G401 (cell line): Measurements from ENCODE around the gene GNPNAT1. TPM values are rescaled to one million over a fixed set of nuclear protein-coding genes. Genes with fewer than 3 reads are reported as not detected.

Experiments
- DNase-seq: peaks from one replicate; pipeline ENCODE4 v3.0.0-alpha.2; 2015; ENCODE audit warnings: low spot score
- in situ Hi-C: cut with HindIII; loops from 2 replicates; pipeline ENCODE4 v1.10.0; 2016; ENCODE audit warnings: low sequenced_read_pairs, mixed read lengths
- total RNA-seq: library from RNA; depleted of rRNA; stranded (reverse); fragments of >200 nt; shearing (Covaris generic); gene quantifications from 2 replicates; pipeline ENCODE4 v1.2.3, GENCODE V29; 2014; rRNA removed

The GNPNAT1 gene
- total RNA-seq, result 158 and 201 TPM in 2 replicates

- in situ Hi-C loops, result no loop called here
- DNase-seq, result peak; percentile 88
Observed at GRCh38 chr14:52791223-52792096, at the start of gene GNPNAT1. Gene GNPNAT1, minus strand, starts transcription at chr14:52791607. Its CDS starts 6,957 bp downstream, at chr14:52784650.

- DNase-seq, result no peak
- in situ Hi-C loops, result no loop called here
Observed at GRCh38 chr14:52840877-52841276, 49.5 kb upstream of the GNPNAT1 start.

- DNase-seq, result no peak
- in situ Hi-C loops, result no loop called here
Observed at GRCh38 chr14:52837451-52837850, 46.0 kb upstream of the GNPNAT1 start.

GRCh38 chr14:52836063-52836462 is 44.7 kb upstream of the GNPNAT1 start:
- DNase-seq, result no peak
- in situ Hi-C loops, result no loop called here

GRCh38 chr14:52835122-52835903 is 43.9 kb upstream of the GNPNAT1 start:
- in situ Hi-C loops, result no loop called here
- DNase-seq, result peak; percentile 78

GRCh38 chr14:52834440-52834842 is 43.0 kb upstream of the GNPNAT1 start:
- DNase-seq, result peak; percentile 45
- in situ Hi-C loops, result no loop called here

GRCh38 chr14:52833891-52834290 is 42.5 kb upstream of the GNPNAT1 start:
- in situ Hi-C loops, result no loop called here

GRCh38 chr14:52829527-52830185 is 38.2 kb upstream of the GNPNAT1 start:
- in situ Hi-C loops, result no loop called here
- no peak for DNase-seq

More at GRCh38 chr14:52833891-52834290, 42.5 kb upstream of the GNPNAT1 start:
- no peak for DNase-seq

- DNase-seq, result peak; percentile 75
- in situ Hi-C loops, result no loop called here
Observed at GRCh38 chr14:52827426-52827825, 36.0 kb upstream of the GNPNAT1 start.

GRCh38 chr14:52825085-52825484 is 33.7 kb upstream of the GNPNAT1 start:
- in situ Hi-C loops, result no loop called here
- no peak for DNase-seq

- in situ Hi-C loops, result no loop called here
- DNase-seq, result no peak
Observed at GRCh38 chr14:52824462-52824861, 33.1 kb upstream of the GNPNAT1 start.

- DNase-seq, result no peak
- in situ Hi-C loops, result no loop called here
Observed at GRCh38 chr14:52821805-52822250, 30.4 kb upstream of the GNPNAT1 start.

- in situ Hi-C loops, result no loop called here
- no peak for DNase-seq
Observed at GRCh38 chr14:52808101-52808500, 16.7 kb upstream of the GNPNAT1 start.

- in situ Hi-C loops, result no loop called here
- DNase-seq, result no peak
Observed at GRCh38 chr14:52806115-52806514, 14.7 kb upstream of the GNPNAT1 start.

GRCh38 chr14:52802597-52802996 is 11.2 kb upstream of the GNPNAT1 start:
- no peak for DNase-seq

GRCh38 chr14:52801014-52801712 is 9.8 kb upstream of the GNPNAT1 start:
- in situ Hi-C loops, result no loop called here
- DNase-seq, result no peak

More at GRCh38 chr14:52802597-52802996, 11.2 kb upstream of the GNPNAT1 start:
- in situ Hi-C loops, result no loop called here

GRCh38 chr14:52798826-52799225 is 7.4 kb upstream of the GNPNAT1 start:
- DNase-seq, result no peak
- in situ Hi-C loops, result no loop called here

- in situ Hi-C loops, result no loop called here
Observed at GRCh38 chr14:52797653-52798052, 6.2 kb upstream of the GNPNAT1 start.

GRCh38 chr14:52793061-52793460 is 1.7 kb upstream of the GNPNAT1 start:
- in situ Hi-C loops, result no loop called here
- DNase-seq, result no peak

More at GRCh38 chr14:52797653-52798052, 6.2 kb upstream of the GNPNAT1 start:
- no peak for DNase-seq
